B cell (primary cell): ENCODE data around the gene GNB1. TPM values are rescaled to one million over a fixed set of nuclear protein-coding genes. Genes with fewer than 3 reads are reported as not detected.
"Not testable (repeated sequence)": the region's sequence is repeated elsewhere in the genome, so short reads cannot be mapped to it uniquely, and the experiment has no call there.

ENCODE experiments used
- ATAC-seq: fragments of 200-7000 bp; cut with Tn5 transposase; one replicate; pipeline ENCODE4 v1.10.0; 2021; ENCODE audit warnings: low read depth, mild to moderate bottlenecking, moderate number of reproducible peaks, moderate library complexity
- CTCF ChIA-PET: fragments of 350-600 bp; sonication (Branson Sonifier 250); formaldehyde crosslinking; loops from one replicate; lab custom pipeline; 2021; ENCODE audit warnings: antibody characterized with exemption, inconsistent platforms; lab: Charles Lee
- POLR2A ChIA-PET: fragments of 350-600 bp; sonication (Branson Sonifier 250); formaldehyde crosslinking; loops from one replicate; lab custom pipeline; 2021; ENCODE audit warnings: antibody characterized with exemption; lab: Charles Lee
- DNase-seq: peaks from one replicate; pipeline ENCODE4 v3.0.0; 2013
- H2AFZ ChIP-seq: 2 replicates; pipeline ENCODE4 v1.6.1; 2012; ENCODE audit warnings: mild to moderate bottlenecking, low read depth, low read length; ENCODE audit not compliant: insufficient read depth, poor library complexity, severe bottlenecking
- H3K27ac ChIP-seq, 2 donors: 1 replicate in 1 of 2; 2 replicates in 1 of 2; pipeline ENCODE4 v1.5.1; 2012 to 2013; ENCODE audit warnings: low read length in 2 of 2, mild to moderate bottlenecking in 2 of 2, moderate library complexity in 1 of 2
- H3K27me3 ChIP-seq, 4 experiments: fragments of 200-600 bp in 1 of 4; sonication (generic) in 1 of 4; replicated peaks in 1 of 4; 1 replicate in 2 of 4; 2 replicates in 2 of 4; pipeline versions ENCODE4 v1.6.1 to v1.7.0; 2013 to 2016; ENCODE audit warnings: low read length in 3 of 4, mild to moderate bottlenecking in 2 of 4, mixed read lengths in 1 of 4, moderate library complexity in 1 of 4; ENCODE audit not compliant: insufficient read depth in 4 of 4, control insufficient read depth in 3 of 4; ENCODE audit errors: control extremely low read depth in 1 of 4
- H3K36me3 ChIP-seq, 2 experiments: replicated peaks in 1 of 2; 1 replicate in 1 of 2; 2 replicates in 1 of 2; pipeline versions ENCODE4 v1.6.1 to v1.7.1; 2013; ENCODE audit warnings: low read length in 1 of 2; ENCODE audit not compliant: insufficient read depth in 2 of 2, control insufficient read depth in 1 of 2; ENCODE audit errors: control extremely low read depth in 1 of 2, extremely low read depth in 1 of 2
- H3K4me1 ChIP-seq, 2 donors: fragments of 200-600 bp in 1 of 2; sonication (generic) in 1 of 2; 1 replicate in 1 of 2; 2 replicates in 1 of 2; pipeline versions ENCODE4 v1.5.1 to v1.6.1; 2013 to 2017; ENCODE audit warnings: low read length in 2 of 2; ENCODE audit not compliant: control insufficient read depth in 2 of 2, insufficient read depth in 2 of 2
- H3K4me2 ChIP-seq: replicated peaks from 2 replicates; pipeline ENCODE3; 2012; ENCODE audit warnings: mild to moderate bottlenecking, low read depth, low read length; ENCODE audit not compliant: poor library complexity, severe bottlenecking
- H3K4me3 ChIP-seq, 5 experiments: fragments of 200-600 bp in 1 of 5; sonication (generic) in 1 of 5; 1 replicate in 3 of 5; 2 replicates in 2 of 5; pipeline versions ENCODE4 v1.5.1 to v1.7.0; 2011 to 2016; ENCODE audit warnings: low read length in 4 of 5, mild to moderate bottlenecking in 4 of 5, low read depth in 2 of 5, control low read depth in 1 of 5, moderate library complexity in 1 of 5; ENCODE audit not compliant: insufficient read depth in 1 of 5; ENCODE audit errors: control extremely low read depth in 1 of 5, extremely low read depth in 1 of 5
- H3K79me2 ChIP-seq: fragments of 200-600 bp; sonication (generic); one replicate; pipeline ENCODE4 v1.6.0; 2016; ENCODE audit warnings: low read length; ENCODE audit not compliant: control insufficient read depth, insufficient read depth
- H3K9ac ChIP-seq: fragments of 200-600 bp; sonication (generic); 2 replicates; pipeline ENCODE4 v1.6.1; 2017; ENCODE audit warnings: mild to moderate bottlenecking, low read length, moderate library complexity
- H3K9me3 ChIP-seq, 3 donors: one replicate each; pipeline versions ENCODE4 v1.6.1 to v1.7.1; 2013; ENCODE audit warnings: low read length in 2 of 3; ENCODE audit not compliant: control insufficient read depth in 2 of 3, insufficient read depth in 1 of 3; ENCODE audit errors: control extremely low read depth in 1 of 3
- H4K20me1 ChIP-seq: 2 replicates; pipeline ENCODE4 v1.6.0; 2012; ENCODE audit warnings: mild to moderate bottlenecking, low read length; ENCODE audit not compliant: insufficient read depth, control insufficient read depth, poor library complexity, severe bottlenecking
- H3K27ac Mint-ChIP-seq: one replicate; pipeline ENCODE4 v1.8.0; 2021; ENCODE audit warnings: mixed read lengths
- H3K27me3 Mint-ChIP-seq: one replicate; pipeline ENCODE4 v1.8.0; 2021; ENCODE audit warnings: mixed read lengths
- H3K4me1 Mint-ChIP-seq: one replicate; pipeline ENCODE4 v1.8.0; 2021; ENCODE audit warnings: mixed read lengths
- H3K4me3 Mint-ChIP-seq: one replicate; pipeline ENCODE4 v1.8.0; 2021; ENCODE audit warnings: mixed read lengths
- H3K9me3 Mint-ChIP-seq: one replicate; pipeline ENCODE4 v1.8.0; 2022; ENCODE audit warnings: mixed read lengths; ENCODE audit not compliant: insufficient read depth
- EZH2 ChIP-seq: IDR thresholded peaks from 2 replicates; pipeline ENCODE4 v1.6.1; 2012; ENCODE audit warnings: borderline replicate concordance, low read depth, mild to moderate bottlenecking, moderate library complexity, low read length; ENCODE audit not compliant: insufficient read depth, poor library complexity, severe bottlenecking
- WGBS: methylation state at CpG from one replicate; pipeline ENCODE4 v1.1.5; 2013; ENCODE audit warnings: missing lambda C conversion rate; ENCODE audit not compliant: insufficient coverage; 5-methylcytosine and 5-hydroxymethylcytosine counted together
- intact Hi-C: fragments of 100-400 bp; cut with micrococcal nuclease; formaldehyde crosslinking; loops from one replicate; pipeline ENCODE4 v1.10.0; 2022
- polyA plus RNA-seq: library from polyadenylated mRNA; depleted of rRNA; stranded (reverse); fragments of >200 nt; gene quantifications from 2 replicates; pipeline ENCODE4 v1.2.3, GENCODE V29; 2012
- total RNA-seq, 2 donors: library from RNA; stranded (reverse); fragments of 120-200 nt in 1 of 2; gene quantifications; 1 replicate in 1 of 2; 2 replicates in 1 of 2; pipeline versions ENCODE4 v1.2.3 to v1.2.4, GENCODE V29; 2013 to 2022

The GNB1 gene
- total and polyA plus RNA-seq, 2 donors (not counting 1 experiment from before 2014, with no cell fraction given), result 249 to 269 TPM

- Mint-ChIP-seq H3K27ac (no peak overlapping the region), H3K27me3 (no peaks in the 10 kb centered on the region), H3K4me3 (no peak overlapping the region), H3K4me1 (peaks cover 5% of the 10 kb centered on the region), H3K9me3 (no peaks in the 10 kb centered on the region)
- WGBS, result 95% methylated on average over 11 of the region's 11 CpGs
- H3K9ac ChIP-seq, result no peak overlapping the region
- no peaks in the 10 kb centered on the region for H3K27me3 ChIP-seq
- H3K4me3 ChIP-seq, result no peak overlapping the region
- H3K36me3 ChIP-seq, result peaks cover 0 to 42% of the 10 kb centered on the region in 2 experiments
- no peaks in the 10 kb centered on the region for H3K9me3 ChIP-seq
- no peak for TF ChIP-seq EZH2
- H2AFZ ChIP-seq, result no peak overlapping the region
- intact Hi-C loops, result no loop called here
- H3K4me1 ChIP-seq, result no peaks in the 10 kb centered on the region
- CTCF ChIA-PET, result interaction anchor here (0.7 kb wide), 1 partner anchor 162 kb away, joined by 3 read pairs; no protein-coding TSS in a partner anchor
- H3K79me2 ChIP-seq, result peaks cover 28% of the 10 kb centered on the region
- H4K20me1 ChIP-seq, result peaks cover 20% of the 10 kb centered on the region
- no peak for DNase-seq
- POLR2A ChIA-PET, result no interaction called here
- no peak for ATAC-seq
- no peak overlapping the region for H3K4me2 ChIP-seq
- H3K27ac ChIP-seq, result no peak overlapping the region
Measured at GRCh38 chr1:1752190-1752589, 138.7 kb downstream of the GNB1 start.

DNA sequence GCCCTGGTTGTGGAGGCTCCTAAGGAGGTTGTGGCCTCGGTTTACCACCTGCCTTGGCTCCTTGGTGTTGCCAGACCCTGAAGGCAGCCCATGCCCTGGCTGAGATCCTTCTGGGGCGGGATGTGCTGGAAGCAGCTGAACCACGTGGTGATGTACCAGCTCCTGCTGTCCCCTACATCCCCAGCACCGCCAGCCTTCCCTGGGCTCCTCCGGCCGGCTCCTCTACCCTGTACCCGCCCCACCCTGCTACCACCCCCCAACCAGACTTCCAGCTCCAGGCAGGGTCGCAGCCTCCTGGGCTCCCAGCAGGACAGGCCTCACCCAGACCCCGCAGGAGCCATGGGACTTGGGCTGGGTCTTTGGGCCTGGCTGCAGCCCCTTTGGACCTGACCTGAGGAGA, 140.9 kb downstream of the GNB1 start:
- Histone ChIP-seq H3K36me3 (peaks cover 0 to 21% of the 10 kb centered on the region in 2 experiments), H4K20me1 (peaks cover 11% of the 10 kb centered on the region)
- H3K27ac Mint-ChIP-seq, H3K4me1 ChIP-seq, H3K9me3 ChIP-seq, H3K4me1 Mint-ChIP-seq, ATAC-seq, H3K4me3 ChIP-seq, intact Hi-C loops, H2AFZ ChIP-seq, H3K27me3 Mint-ChIP-seq, H3K79me2 ChIP-seq, DNase-seq, H3K4me3 Mint-ChIP-seq, H3K9ac ChIP-seq, H3K4me2 ChIP-seq, POLR2A ChIA-PET, H3K27ac ChIP-seq, H3K27me3 ChIP-seq, H3K9me3 Mint-ChIP-seq: not testable (repeated sequence)
- CTCF ChIA-PET, result interaction anchor here (0.6 kb wide), 1 partner anchor 254 kb away, joined by 3 read pairs; no protein-coding TSS in a partner anchor
- 81% methylated on average over 3 of the region's 9 CpGs for WGBS
